ENCODE measurements around the gene TMEM125. TPM values are rescaled to one million over a fixed set of nuclear protein-coding genes. Genes with fewer than 3 reads are reported as not detected.

TMEM125 gene
- total RNA-seq, 1 experiment from 2014 or later = 24.4 TPM

- no peaks in the 10 kb centered on the region for H3K36me3 Mint-ChIP-seq (ENCODE audit: insufficient read depth, unreplicated experiment)
- DNase-seq = no peak
- H3K4me3 Mint-ChIP-seq (ENCODE audit: low read depth, unreplicated experiment) = no peak overlapping the region
- H3K9me3 Mint-ChIP-seq (ENCODE audit: low read depth, unreplicated experiment) = no peaks in the 10 kb centered on the region
- TSS peak; percentile 95 for BruUV-seq (replicated peaks)
- TF ChIP-seq, protein P1, sequence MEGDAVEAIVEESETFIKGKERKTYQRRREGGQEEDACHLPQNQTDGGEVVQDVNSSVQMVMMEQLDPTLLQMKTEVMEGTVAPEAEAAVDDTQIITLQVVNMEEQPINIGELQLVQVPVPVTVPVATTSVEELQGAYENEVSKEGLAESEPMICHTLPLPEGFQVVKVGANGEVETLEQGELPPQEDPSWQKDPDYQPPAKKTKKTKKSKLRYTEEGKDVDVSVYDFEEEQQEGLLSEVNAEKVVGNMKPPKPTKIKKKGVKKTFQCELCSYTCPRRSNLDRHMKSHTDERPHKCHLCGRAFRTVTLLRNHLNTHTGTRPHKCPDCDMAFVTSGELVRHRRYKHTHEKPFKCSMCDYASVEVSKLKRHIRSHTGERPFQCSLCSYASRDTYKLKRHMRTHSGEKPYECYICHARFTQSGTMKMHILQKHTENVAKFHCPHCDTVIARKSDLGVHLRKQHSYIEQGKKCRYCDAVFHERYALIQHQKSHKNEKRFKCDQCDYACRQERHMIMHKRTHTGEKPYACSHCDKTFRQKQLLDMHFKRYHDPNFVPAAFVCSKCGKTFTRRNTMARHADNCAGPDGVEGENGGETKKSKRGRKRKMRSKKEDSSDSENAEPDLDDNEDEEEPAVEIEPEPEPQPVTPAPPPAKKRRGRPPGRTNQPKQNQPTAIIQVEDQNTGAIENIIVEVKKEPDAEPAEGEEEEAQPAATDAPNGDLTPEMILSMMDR (IDR thresholded peaks at IDR 0.05; ENCODE audit: unreplicated experiment) = no peak
- no peaks in the 10 kb centered on the region for H3K27me3 Mint-ChIP-seq (ENCODE audit: unreplicated experiment)
- peaks cover 34% of the 10 kb centered on the region for H3K4me1 Mint-ChIP-seq (ENCODE audit: low read depth, unreplicated experiment)
- peak overlapping the region; percentile 19 for H3K27ac Mint-ChIP-seq (ENCODE audit: unreplicated experiment)
- CTCF ChIA-PET = interaction anchor here (1.0 to 2.4 kb wide), 3 partner anchors 126 to 182 kb away, joined by 3 to 8 read pairs (median 6); partner anchors contain the start of gene CDC20
- intact Hi-C loops (cut with micrococcal nuclease; ENCODE audit: unreplicated experiment) = no loop called here
These were observed 37.3 kb upstream of the TMEM125 start for GRCh38 chr1:43232482-43232881.

- no TSS peak for BruUV-seq (replicated peaks)
- intact Hi-C loops (cut with micrococcal nuclease; ENCODE audit: unreplicated experiment) = no loop called here
- no peak overlapping the region for H3K4me3 Mint-ChIP-seq (ENCODE audit: low read depth, unreplicated experiment)
- peaks cover 33% of the 10 kb centered on the region for H3K4me1 Mint-ChIP-seq (ENCODE audit: low read depth, unreplicated experiment)
- TF ChIP-seq, protein P1 (IDR thresholded peaks at IDR 0.05; ENCODE audit: unreplicated experiment) = no peak
- no peaks in the 10 kb centered on the region for H3K9me3 Mint-ChIP-seq (ENCODE audit: low read depth, unreplicated experiment)
- H3K27me3 Mint-ChIP-seq (ENCODE audit: unreplicated experiment) = no peaks in the 10 kb centered on the region
- CTCF ChIA-PET = interaction anchor here (2.0 to 2.4 kb wide), 2 partner anchors 125 to 181 kb away, joined by 6 to 8 read pairs; partner anchors contain the start of gene CDC20
- H3K27ac Mint-ChIP-seq (ENCODE audit: unreplicated experiment) = no peak overlapping the region
- no peak for DNase-seq
- no peaks in the 10 kb centered on the region for H3K36me3 Mint-ChIP-seq (ENCODE audit: insufficient read depth, unreplicated experiment)
These were observed 36.2 kb upstream of the TMEM125 start for GRCh38 chr1:43233631-43234030.

DNA sequence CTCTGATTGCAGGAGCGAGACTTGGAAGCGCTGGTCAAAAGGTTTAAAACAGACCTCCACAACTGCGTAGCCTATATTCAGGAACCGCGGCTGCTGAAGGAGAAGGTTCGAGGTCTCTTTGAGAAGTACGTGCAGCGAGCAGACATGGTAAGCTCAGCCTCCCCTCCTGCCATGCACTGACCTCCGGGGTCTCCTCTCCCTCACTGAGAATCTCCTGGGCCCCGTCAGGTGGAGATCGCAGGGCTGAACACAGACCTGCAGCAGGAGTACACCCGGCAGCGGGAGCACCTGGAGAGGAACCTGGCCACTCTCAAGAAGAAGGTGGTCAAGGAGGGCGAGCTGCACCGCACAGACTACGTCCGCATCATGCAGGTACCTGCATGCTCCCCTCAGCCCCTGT, 35.5 kb upstream of the TMEM125 start:
- TF ChIP-seq, protein P1 (IDR thresholded peaks at IDR 0.05; ENCODE audit: unreplicated experiment) = no peak
- CTCF ChIA-PET = no interaction called here
- intact Hi-C loops (cut with micrococcal nuclease; ENCODE audit: unreplicated experiment) = no loop called here
- DNase-seq = no peak
- Mint-ChIP-seq H3K9me3 (ENCODE audit: low read depth, unreplicated experiment) (no peaks in the 10 kb centered on the region), H3K36me3 (ENCODE audit: insufficient read depth, unreplicated experiment) (no peaks in the 10 kb centered on the region), H3K27ac (ENCODE audit: unreplicated experiment) (no peak overlapping the region), H3K27me3 (ENCODE audit: unreplicated experiment) (no peaks in the 10 kb centered on the region), H3K4me3 (ENCODE audit: low read depth, unreplicated experiment) (no peak overlapping the region), H3K4me1 (ENCODE audit: low read depth, unreplicated experiment) (peaks cover 33% of the 10 kb centered on the region)
- BruUV-seq (replicated peaks) = no TSS peak

DNA sequence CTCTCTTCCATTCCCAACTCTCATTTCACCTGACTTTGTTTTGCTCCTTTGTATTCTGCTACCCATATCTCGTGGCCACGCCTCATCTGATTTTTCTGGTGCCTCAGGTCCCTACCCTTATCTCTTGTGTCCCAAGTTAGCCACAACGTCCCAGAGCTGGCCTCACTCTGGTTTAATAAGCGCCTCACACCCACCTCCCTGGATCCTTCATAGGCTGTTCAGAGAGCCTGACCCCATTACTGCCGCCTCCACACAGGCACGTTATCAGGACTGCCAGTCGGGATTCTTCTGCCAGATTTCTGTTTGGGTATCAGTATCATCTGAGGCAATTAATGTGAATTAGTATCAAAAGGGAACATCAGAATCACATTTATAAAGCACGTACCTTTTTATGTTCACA, 34.7 kb upstream of the TMEM125 start:
- BruUV-seq (replicated peaks) = no TSS peak
- Mint-ChIP-seq H3K27me3 (ENCODE audit: unreplicated experiment) (no peaks in the 10 kb centered on the region), H3K27ac (ENCODE audit: unreplicated experiment) (no peak overlapping the region), H3K4me1 (ENCODE audit: low read depth, unreplicated experiment) (peaks cover 33% of the 10 kb centered on the region), H3K4me3 (ENCODE audit: low read depth, unreplicated experiment) (no peak overlapping the region), H3K9me3 (ENCODE audit: low read depth, unreplicated experiment) (no peaks in the 10 kb centered on the region), H3K36me3 (ENCODE audit: insufficient read depth, unreplicated experiment) (no peaks in the 10 kb centered on the region)
- intact Hi-C loops (cut with micrococcal nuclease; ENCODE audit: unreplicated experiment) = loop anchor here (5.0 kb wide), 1 partner anchor 122 kb away; the partner anchor contains the start of gene CDC20
- no peak for DNase-seq
- CTCF ChIA-PET = no interaction called here
- TF ChIP-seq, protein P1 (IDR thresholded peaks at IDR 0.05; ENCODE audit: unreplicated experiment) = no peak

All from Calu3 (cell line).